ENCODE results near the gene TRIM2.
A peak's percentile ranks its signal among the peaks of the same experiment; 100 is the strongest.

The TRIM2 gene

DNA sequence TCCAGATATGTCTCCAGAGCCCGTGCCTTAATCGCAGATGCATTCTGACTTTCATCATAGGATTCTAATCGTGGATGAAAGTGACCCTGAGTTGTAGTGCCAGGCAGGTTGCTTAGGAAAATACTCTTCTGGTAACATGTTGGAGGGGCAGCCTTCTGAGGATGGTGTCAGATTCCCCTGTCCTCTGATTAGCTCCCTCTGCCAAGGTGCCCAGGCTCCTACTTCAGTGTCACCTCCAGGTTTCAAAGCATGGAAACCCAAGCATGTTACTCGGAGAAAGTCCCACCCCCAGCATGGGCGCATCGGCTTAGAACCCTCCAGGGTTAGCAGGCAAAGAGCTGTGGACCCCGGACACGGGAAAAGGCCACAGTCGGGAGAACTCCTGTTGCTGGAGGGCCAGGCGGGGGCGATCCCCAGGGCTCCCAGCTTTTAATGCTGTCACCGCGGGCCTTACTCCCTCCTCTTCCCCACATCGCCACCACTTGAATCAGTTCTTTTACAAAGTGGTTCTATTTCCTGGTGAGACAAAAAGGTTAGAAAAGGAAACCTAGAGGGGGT lies 44.5 kb downstream of the TRIM2 start:
- DNase-seq (ENCODE audit: low read depth, low spot score): no peak

- DNase-seq (ENCODE audit: low read depth, low spot score): peak; percentile 61
Observed at GRCh38 chr4:153249199-153250041, 45.2 kb downstream of the TRIM2 start.

DNA sequence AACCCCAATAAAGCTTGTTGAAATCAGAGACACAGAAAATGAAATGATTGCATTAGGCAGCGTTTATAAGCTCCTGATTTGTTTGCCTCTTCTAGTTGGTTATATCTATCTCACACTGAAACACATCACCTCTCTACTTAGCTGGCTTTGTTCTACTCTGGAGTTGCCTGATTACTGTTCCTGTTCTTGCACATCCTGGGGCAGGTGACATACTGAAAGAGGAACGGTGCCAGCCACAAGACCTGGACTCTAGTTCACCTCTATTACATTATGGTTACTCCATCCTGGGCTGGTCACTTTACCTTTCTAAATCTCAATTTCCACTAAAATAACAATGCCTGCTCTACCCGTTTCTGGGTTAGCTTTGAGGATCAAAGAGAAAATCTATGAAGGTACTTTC lies 47.9 kb downstream of the TRIM2 start:
- no peak for DNase-seq (ENCODE audit: low read depth, low spot score)

GRCh38 chr4:153255233-153255632 lies 51.0 kb downstream of the TRIM2 start:
- DNase-seq (ENCODE audit: low read depth, low spot score): no peak

GRCh38 chr4:153257151-153257620 lies 52.9 kb downstream of the TRIM2 start:
- DNase-seq (ENCODE audit: low read depth, low spot score): no peak

GRCh38 chr4:153257991-153258390 lies 53.7 kb downstream of the TRIM2 start:
- DNase-seq (ENCODE audit: low read depth, low spot score): no peak

DNA sequence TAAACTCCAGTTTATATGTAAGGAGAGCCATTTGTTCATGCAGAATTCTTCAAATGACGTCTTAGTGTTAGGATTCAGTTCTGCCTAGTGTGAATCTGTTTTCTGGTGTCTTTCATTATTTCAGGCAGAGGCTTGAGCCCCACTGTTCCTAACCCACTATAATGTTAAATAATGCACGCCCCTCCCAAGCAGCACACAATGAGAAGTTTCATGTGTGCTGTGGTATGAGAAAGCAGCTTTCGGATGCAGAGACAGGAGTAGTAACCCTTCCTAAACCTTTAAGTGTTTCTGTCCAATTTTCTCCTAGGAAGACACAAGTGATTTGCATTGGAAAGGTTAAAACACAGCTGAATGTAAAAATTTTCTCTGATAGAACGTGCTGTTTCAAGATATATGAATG lies 54.5 kb downstream of the TRIM2 start:
- no peak for DNase-seq (ENCODE audit: low read depth, low spot score)

DNA sequence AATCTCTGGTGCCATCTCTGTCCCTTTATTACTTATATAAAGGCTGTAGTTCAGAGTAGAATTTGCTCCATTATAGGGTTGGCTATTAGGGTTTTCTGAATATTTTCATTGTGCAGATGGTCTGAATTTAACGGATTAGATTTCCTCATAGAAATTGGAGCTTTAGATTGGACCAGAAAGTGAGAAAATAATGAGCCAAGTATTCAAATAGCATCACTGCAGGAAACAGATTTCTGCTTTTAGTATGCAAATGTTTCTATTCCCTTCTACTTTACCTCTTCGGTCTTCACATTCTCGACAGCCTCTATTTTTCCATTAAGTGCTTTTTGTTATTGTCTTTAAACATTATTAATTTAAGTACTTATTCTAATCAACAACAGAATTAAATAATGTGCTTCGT lies 55.4 kb downstream of the TRIM2 start:
- DNase-seq (ENCODE audit: low read depth, low spot score): no peak

DNA sequence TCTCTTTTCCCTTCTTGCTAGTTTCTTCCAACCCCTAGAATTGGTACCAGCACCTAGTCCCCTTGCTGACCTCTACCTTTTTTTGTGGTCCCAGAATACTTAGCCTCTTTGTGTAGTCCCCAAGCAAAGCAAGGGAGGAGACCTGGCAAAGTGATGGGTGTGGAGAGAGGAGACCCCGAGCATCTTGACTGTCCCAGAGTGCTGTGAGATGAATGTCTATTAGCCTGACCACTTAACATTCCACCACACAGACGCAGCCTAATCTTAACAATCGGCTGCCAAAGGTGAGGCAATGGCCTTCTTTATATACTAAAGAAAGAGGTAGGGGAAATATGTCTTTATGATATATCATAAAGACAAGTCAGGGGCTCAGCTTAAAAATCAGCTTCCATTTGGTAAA lies 55.9 kb downstream of the TRIM2 start:
- no peak for DNase-seq (ENCODE audit: low read depth, low spot score)

- no peak for DNase-seq (ENCODE audit: low read depth, low spot score)
Observed at GRCh38 chr4:153260553-153261300, 56.5 kb downstream of the TRIM2 start.

GRCh38 chr4:153261461-153261860 lies 57.2 kb downstream of the TRIM2 start:
- no peak for DNase-seq (ENCODE audit: low read depth, low spot score)

GRCh38 chr4:153261914-153262313 lies 57.7 kb downstream of the TRIM2 start:
- no peak for DNase-seq (ENCODE audit: low read depth, low spot score)

GRCh38 chr4:153265306-153266047 lies 61.2 kb downstream of the TRIM2 start:
- no peak for DNase-seq (ENCODE audit: low read depth, low spot score)

GRCh38 chr4:153266988-153267387 lies 62.7 kb downstream of the TRIM2 start:
- no peak for DNase-seq (ENCODE audit: low read depth, low spot score)

DNA sequence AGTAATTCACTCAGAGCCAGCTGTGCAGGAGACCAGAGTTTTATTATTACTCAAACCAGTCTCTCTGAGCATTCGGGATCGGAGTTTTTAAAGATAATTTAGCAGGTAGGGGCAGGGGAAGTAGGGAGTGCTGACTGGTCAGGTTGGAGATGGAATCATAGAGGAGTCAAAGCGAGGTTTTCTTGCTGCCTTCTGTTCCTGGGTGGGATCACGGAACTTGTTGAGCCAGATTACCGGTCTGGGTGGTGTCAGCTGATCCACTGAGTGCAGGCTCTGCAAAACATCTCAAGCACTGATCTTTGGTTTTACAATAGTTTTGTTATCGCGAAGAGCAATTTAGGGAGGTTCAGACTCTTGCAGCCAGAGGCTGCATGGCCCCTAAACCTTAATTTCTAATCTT lies 63.6 kb downstream of the TRIM2 start:
- no peak for DNase-seq (ENCODE audit: low read depth, low spot score)

DNA sequence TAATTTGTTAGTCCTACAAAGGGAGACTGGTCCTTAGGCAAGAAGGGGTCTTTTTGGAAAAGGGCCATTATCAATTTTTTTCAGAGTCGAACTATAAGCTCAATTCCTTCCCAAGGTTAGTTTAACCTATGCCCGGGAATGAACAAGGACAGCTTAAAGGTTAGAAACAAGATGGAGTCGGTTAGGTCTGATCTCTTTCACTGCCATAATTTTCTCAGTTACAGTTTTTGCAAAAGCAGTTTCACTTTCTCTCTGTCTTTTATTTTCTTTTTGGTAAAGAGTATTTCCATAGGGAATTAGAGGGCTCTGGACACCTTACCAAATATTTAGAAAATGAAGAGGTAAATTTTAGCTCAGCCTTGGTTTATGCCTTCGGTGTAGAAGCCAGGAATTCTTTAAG lies 64.1 kb downstream of the TRIM2 start:
- no peak for DNase-seq (ENCODE audit: low read depth, low spot score)

DNA sequence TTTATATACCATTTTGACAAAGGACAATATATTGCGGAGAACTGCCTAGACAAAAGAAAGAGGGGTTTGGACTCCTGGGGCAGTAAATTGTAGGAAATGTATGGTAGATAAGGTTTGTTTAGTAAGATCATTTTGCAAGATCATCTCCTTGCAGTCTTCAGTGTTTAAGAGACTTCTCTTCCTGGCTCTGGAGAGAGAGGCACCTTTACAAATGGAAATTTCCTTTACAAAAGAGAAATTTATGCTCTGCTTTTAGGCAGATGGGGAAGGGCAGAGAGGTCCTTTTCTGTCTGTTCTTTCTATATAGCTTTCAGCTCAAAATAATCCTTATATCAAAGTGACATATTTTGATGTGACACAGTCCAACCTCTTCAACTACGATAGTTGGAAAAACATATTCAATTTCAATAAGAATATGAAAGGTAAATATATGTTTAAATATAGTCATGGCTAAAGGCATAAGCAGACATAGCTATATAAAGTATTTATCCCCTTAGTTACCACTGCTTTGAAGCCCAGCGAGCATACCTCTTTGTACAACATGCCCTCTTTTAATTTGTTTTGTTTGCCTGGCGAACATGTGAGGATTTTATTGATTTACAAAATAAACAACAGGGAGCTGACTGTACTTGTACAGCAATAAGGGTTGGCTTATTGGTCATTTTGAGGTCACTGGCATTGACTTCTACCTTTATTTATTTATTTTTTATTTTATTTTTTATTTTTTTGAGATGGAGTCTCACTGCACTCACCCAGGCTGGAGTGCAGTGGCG lies 65.2 kb downstream of the TRIM2 start:
- no peak for DNase-seq (ENCODE audit: low read depth, low spot score)

GRCh38 chr4:153270361-153270760 lies 66.1 kb downstream of the TRIM2 start:
- no peak for DNase-seq (ENCODE audit: low read depth, low spot score)

DNA sequence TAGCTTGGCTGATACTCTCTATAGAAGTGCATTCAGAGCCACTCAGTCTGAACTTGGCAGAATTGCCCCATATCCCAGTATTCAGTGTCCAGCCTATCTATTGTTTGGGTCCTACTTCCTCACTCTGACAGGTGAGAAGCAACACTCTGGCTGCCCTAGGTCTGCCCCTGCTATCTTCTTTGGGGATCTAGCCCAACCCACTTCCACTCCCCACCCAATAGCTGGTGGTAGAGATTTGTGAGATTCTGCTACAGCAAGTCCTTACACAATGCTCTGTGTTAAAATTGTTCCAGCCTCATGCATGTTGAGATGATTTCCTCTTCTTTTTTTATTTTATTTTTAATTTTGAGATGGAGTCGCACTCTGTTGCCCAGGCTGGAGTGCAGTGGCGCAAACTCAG lies 67.6 kb downstream of the TRIM2 start:
- DNase-seq (ENCODE audit: low read depth, low spot score): no peak

GRCh38 chr4:153273751-153274150 lies 69.5 kb downstream of the TRIM2 start:
- DNase-seq (ENCODE audit: low read depth, low spot score): no peak

DNA sequence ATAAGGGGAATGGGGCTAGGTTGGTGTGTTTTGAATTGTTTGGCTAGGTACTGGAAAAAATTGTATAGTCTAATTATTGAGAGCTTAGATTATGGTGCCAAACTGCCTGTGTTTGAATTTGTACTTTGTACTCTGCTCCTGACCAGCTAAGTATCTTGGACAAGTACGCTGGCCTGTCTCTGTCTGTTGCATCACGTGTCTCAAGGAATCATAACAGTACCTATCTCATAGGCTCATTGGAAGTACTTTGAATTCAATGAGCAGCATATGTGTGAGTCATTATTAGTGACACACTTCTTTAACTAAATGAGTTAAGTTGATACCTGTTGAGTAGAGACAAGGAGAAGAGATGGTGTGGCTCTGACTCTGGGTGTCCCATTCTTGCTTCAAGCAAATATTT lies 70.7 kb downstream of the TRIM2 start:
- no peak for DNase-seq (ENCODE audit: low read depth, low spot score)

Measured in activated CD4-positive, CD25-positive, alpha-beta regulatory T cell treated with anti-CD3 and anti-CD28 coated beads, Interleukin-2, amount 50 U/mL, for 16 hours (primary cell).